ENCODE results near the gene MRPL33. TPM values are rescaled to one million over a fixed set of nuclear protein-coding genes. Genes with fewer than 3 reads are reported as not detected.

Gene MRPL33
- total RNA-seq, 4 donors from 2014 or later: 72.1 to 138 (median 82.6) TPM

- TF ChIP-seq CTCF (IDR thresholded peaks at IDR 0.05; ENCODE audit: low read depth): no peak
Measured at GRCh38 chr2:27756544-27757498, 14.7 kb upstream of the MRPL33 start.

GRCh38 chr2:27762951-27763906 lies 8.3 kb upstream of the MRPL33 start:
- no peak for TF ChIP-seq CTCF (IDR thresholded peaks at IDR 0.05; ENCODE audit: low read depth)

- no peak for TF ChIP-seq CTCF (IDR thresholded peaks at IDR 0.05; ENCODE audit: low read depth)
Measured at GRCh38 chr2:27763907-27764267, 7.6 kb upstream of the MRPL33 start.

GRCh38 chr2:27765621-27766286 lies 5.8 kb upstream of the MRPL33 start:
- no peak for TF ChIP-seq CTCF (IDR thresholded peaks at IDR 0.05; ENCODE audit: low read depth)

GRCh38 chr2:27766287-27766661 lies 5.2 kb upstream of the MRPL33 start:
- no peak for TF ChIP-seq CTCF (IDR thresholded peaks at IDR 0.05; ENCODE audit: low read depth)

- no peak for TF ChIP-seq CTCF (IDR thresholded peaks at IDR 0.05; ENCODE audit: low read depth)
Measured at GRCh38 chr2:27771202-27771547, 344 bp upstream of the MRPL33 start.
